Parathyroid adenoma (tissue), 2 donors: ENCODE data around the gene M1AP.
A peak's percentile ranks its signal among the peaks of the same experiment; 100 is the strongest.

Experiments used
- H2AFZ ChIP-seq: fragments of 300-600 bp; sonication (generic); one replicate; pipeline ENCODE4 v1.7.0; 2017; ENCODE audit warnings: antibody characterized with exemption, mild to moderate bottlenecking
- H3K27ac ChIP-seq: fragments of 300-600 bp; sonication (generic); one replicate; pipeline ENCODE4 v1.7.0; 2017
- H3K27me3 ChIP-seq: fragments of 300-600 bp; sonication (generic); one replicate; pipeline ENCODE4 v1.7.0; 2017; ENCODE audit warnings: low read length; ENCODE audit not compliant: control insufficient read depth, insufficient read depth
- H3K36me3 ChIP-seq: fragments of 300-600 bp; sonication (generic); one replicate; pipeline ENCODE4 v1.7.0; 2017; ENCODE audit warnings: low read length; ENCODE audit not compliant: control insufficient read depth, insufficient read depth
- H3K4me1 ChIP-seq: fragments of 300-600 bp; sonication (generic); one replicate; pipeline ENCODE4 v1.7.0; 2017; ENCODE audit warnings: control low read depth
- H3K4me2 ChIP-seq: fragments of 300-600 bp; sonication (generic); one replicate; pipeline ENCODE4 v1.7.0; 2017; ENCODE audit warnings: low read length
- H3K4me3 ChIP-seq: fragments of 300-600 bp; sonication (generic); one replicate; pipeline ENCODE4 v1.7.0; 2017; ENCODE audit warnings: low read depth, low read length
- H3K79me2 ChIP-seq: fragments of 300-600 bp; sonication (generic); one replicate; pipeline ENCODE4 v1.7.0; 2017; ENCODE audit warnings: control low read depth
- H3K9ac ChIP-seq: fragments of 300-600 bp; sonication (generic); one replicate; pipeline ENCODE4 v1.7.0; 2017; ENCODE audit warnings: mild to moderate bottlenecking
- H3K9me3 ChIP-seq: fragments of 300-600 bp; sonication (generic); one replicate; pipeline ENCODE4 v1.7.0; 2017; ENCODE audit warnings: low read length; ENCODE audit not compliant: control insufficient read depth
- CTCF ChIP-seq: fragments of 300-600 bp; sonication (generic); IDR thresholded peaks from one replicate; pipeline ENCODE4 v1.7.0; 2017; ENCODE audit warnings: antibody characterized with exemption, mild to moderate bottlenecking
- donor health status: primary hyperparathyroidism.

The M1AP gene

DNA sequence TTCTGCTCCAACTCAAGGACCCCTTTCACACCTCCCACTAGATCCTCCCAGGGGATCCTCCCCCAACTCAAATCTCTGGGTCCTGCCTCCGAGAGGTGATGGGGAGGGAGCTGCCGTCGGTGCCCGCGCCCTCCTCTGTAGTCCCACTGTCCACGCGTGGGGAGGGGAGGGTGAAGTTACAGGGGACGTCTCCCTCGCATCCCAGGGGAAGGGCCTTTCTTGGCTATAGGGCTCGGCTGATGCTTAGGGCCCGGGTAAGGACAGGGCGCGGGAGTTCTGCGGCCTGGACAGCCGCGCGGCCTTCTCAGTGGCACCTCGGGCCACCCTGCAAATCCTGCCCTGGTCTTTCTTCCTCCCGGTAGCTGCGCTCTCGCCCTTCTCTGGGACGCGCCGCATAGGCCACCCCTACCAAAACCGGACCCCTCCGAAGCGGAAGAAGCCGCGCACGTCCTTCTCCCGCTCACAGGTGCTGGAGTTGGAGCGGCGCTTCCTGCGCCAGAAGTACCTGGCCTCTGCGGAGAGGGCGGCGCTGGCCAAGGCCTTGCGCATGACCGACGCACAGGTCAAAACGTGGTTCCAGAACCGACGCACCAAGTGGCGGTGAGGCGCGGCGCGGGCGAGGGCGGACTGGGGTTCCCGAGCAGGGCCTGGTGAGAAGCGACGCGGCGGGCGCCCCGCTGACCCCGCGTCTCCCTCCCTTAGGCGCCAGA is 132.7 kb downstream of the M1AP start:
- Histone ChIP-seq H3K4me2 (peak overlapping the region; percentile 61), H2AFZ (peak overlapping the region; percentile 62), H3K4me1 (no peaks in the 10 kb centered on the region), H3K4me3 (peak overlapping the region; percentile 46), H3K27ac (no peak overlapping the region), H3K79me2 (no peaks in the 10 kb centered on the region), H3K36me3 (no peaks in the 10 kb centered on the region), H3K9ac (no peak overlapping the region), H3K27me3 (no peaks in the 10 kb centered on the region), H3K9me3 (no peaks in the 10 kb centered on the region)
- no peak for TF ChIP-seq CTCF

DNA sequence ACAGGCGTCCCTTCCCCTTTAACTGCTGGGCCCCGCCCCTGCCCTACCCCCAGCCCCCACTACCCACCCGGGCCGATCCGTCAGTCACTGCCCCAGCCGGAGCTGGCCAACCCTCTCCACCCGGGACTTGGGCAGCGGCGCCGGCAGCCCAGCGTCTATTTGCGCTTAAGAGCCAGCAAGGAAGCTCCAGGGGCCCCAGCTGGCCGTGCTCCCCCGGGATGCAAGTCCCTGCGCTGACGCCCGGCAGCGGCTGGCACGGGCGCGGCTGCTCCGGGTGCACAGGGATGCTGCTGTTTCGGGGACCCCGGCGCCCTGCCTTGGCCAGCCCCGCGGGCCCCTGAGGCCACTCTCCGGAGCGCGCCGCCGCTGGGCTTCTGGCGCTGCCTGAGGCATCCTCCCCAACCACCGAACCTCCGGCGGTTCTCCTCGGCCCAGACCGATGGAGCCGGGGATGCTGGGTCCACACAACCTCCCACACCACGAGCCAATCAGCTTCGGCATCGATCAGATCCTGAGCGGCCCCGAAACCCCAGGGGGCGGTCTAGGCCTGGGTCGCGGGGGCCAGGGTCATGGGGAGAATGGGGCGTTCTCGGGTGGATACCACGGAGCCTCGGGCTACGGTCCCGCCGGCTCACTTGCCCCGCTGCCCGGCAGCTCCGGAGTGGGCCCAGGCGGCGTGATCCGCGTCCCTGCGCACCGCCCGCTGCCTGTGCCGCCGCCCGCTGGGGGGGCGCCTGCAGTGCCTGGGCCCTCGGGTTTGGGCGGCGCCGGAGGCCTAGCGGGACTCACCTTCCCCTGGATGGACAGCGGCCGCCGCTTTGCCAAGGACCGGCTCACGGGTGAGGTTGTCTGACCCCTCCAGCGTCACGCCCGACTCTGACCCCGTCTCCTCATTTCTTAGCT is 133.5 kb downstream of the M1AP start, which contains the start of gene TLX2:
TLX2 (plus strand) TSS at position 83 of the 903 bp plus-strand sequence; CDS start at position 440, 357 bp downstream.
- Histone ChIP-seq H2AFZ (no peak within 1 kb of the TSS), H3K4me1 (no peaks in the 10 kb centered on the region), H3K4me2 (peak within 1 kb of the TSS; percentile 57), H3K9me3 (no peaks in the 10 kb centered on the region), H3K9ac (no peak within 1 kb of the TSS), H3K4me3 (peak within 1 kb of the TSS; percentile 39), H3K79me2 (no peaks in the 10 kb centered on the region), H3K27me3 (no peaks in the 10 kb centered on the region), H3K27ac (no peak within 1 kb of the TSS), H3K36me3 (no peaks in the 10 kb centered on the region)
- no peak for TF ChIP-seq CTCF

DNA sequence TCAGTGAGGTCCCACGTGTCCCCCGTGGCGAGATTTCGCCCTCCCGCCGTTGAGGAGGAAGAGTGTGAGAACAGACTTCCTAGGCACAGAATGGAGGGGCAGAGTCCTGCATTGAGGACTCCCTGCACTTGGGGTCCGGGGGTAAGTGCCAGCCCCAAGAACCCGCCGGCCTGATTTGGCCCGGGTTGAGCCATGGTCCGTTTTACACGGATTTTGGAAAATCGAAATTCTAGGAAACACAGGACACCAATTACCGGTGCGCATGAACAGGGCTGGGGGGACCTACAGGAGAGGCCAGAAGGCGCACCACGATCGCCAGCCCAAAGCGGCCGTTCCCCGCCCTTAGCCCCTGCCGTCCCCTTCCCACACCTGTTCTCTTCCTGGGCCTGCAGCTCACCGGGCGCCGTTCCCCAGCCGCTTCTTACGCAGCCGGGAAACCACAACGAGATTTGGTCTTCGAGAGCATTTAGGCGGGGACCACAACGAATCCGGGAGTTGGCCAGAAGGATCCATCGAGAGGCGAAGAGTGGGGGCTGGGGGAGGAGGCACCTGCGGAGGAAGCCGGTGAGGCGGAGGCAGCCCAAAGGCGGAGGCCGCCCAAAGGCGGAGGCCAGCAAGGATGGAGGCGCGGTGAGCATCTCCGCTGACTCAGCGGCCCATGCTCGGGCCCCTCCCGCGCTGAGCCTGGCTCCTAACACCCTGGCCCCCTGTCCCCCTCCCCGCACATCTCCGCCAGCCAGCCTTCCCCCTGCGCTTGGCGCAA is 134.3 kb downstream of the M1AP start:
- H3K27me3 ChIP-seq = no peaks in the 10 kb centered on the region
- H3K4me1 ChIP-seq = no peaks in the 10 kb centered on the region
- H3K4me2 ChIP-seq = no peak overlapping the region
- no peak overlapping the region for H2AFZ ChIP-seq
- H3K4me3 ChIP-seq = no peak overlapping the region
- no peak overlapping the region for H3K27ac ChIP-seq
- no peaks in the 10 kb centered on the region for H3K36me3 ChIP-seq
- H3K79me2 ChIP-seq = no peaks in the 10 kb centered on the region
- no peak for TF ChIP-seq CTCF
- H3K9ac ChIP-seq = no peak overlapping the region
- no peaks in the 10 kb centered on the region for H3K9me3 ChIP-seq

GRCh38 chr2:74512744-74513604 is 135.2 kb downstream of the M1AP start:
- TF ChIP-seq CTCF = no peak
- H3K79me2 ChIP-seq = no peaks in the 10 kb centered on the region
- H2AFZ ChIP-seq = no peak overlapping the region
- no peaks in the 10 kb centered on the region for H3K9me3 ChIP-seq
- H3K4me2 ChIP-seq = no peak overlapping the region
- peaks cover 4% of the 10 kb centered on the region for H3K4me1 ChIP-seq
- no peak overlapping the region for H3K27ac ChIP-seq
- no peak overlapping the region for H3K4me3 ChIP-seq
- no peaks in the 10 kb centered on the region for H3K27me3 ChIP-seq
- H3K36me3 ChIP-seq = no peaks in the 10 kb centered on the region
- no peak overlapping the region for H3K9ac ChIP-seq
